ENCODE results near the gene NTM.

The NTM gene

GRCh38 chr11:131808470-131808869 is 438.1 kb downstream of the NTM start:
- no peak for DNase-seq

GRCh38 chr11:131809203-131809918 is 438.9 kb downstream of the NTM start:
- DNase-seq = no peak

- no peak for DNase-seq
Observed at GRCh38 chr11:131810541-131810940, 440.1 kb downstream of the NTM start.

- peak; percentile 80 for DNase-seq
Observed at GRCh38 chr11:131811383-131811782, 441.0 kb downstream of the NTM start.

GRCh38 chr11:131814108-131814507 is 443.7 kb downstream of the NTM start:
- no peak for DNase-seq

GRCh38 chr11:131815590-131815989 is 445.2 kb downstream of the NTM start:
- DNase-seq = no peak

- no peak for DNase-seq
Observed at GRCh38 chr11:131816051-131816450, 445.6 kb downstream of the NTM start.

- DNase-seq = no peak
Observed at GRCh38 chr11:131817687-131818188, 447.3 kb downstream of the NTM start.

- DNase-seq = no peak
Observed at GRCh38 chr11:131819865-131820264, 449.4 kb downstream of the NTM start.

GRCh38 chr11:131822506-131822905 is 452.1 kb downstream of the NTM start:
- DNase-seq = no peak

GRCh38 chr11:131823772-131824171 is 453.4 kb downstream of the NTM start:
- DNase-seq = no peak

- no peak for DNase-seq
Observed at GRCh38 chr11:131824771-131825170, 454.4 kb downstream of the NTM start.

- no peak for DNase-seq
Observed at GRCh38 chr11:131827430-131827829, 457.0 kb downstream of the NTM start.

- DNase-seq = no peak
Observed at GRCh38 chr11:131829725-131830124, 459.3 kb downstream of the NTM start.

GRCh38 chr11:131832079-131832478 is 461.7 kb downstream of the NTM start:
- no peak for DNase-seq

GRCh38 chr11:131833366-131833765 is 463.0 kb downstream of the NTM start:
- DNase-seq = no peak

GRCh38 chr11:131837562-131837961 is 467.1 kb downstream of the NTM start:
- no peak for DNase-seq

- no peak for DNase-seq
Observed at GRCh38 chr11:131838016-131838415, 467.6 kb downstream of the NTM start.

- no peak for DNase-seq
Observed at GRCh38 chr11:131839326-131839725, 468.9 kb downstream of the NTM start.

GRCh38 chr11:131840545-131840944 is 470.1 kb downstream of the NTM start:
- DNase-seq = no peak

GRCh38 chr11:131841028-131841427 is 470.6 kb downstream of the NTM start:
- DNase-seq = no peak

- no peak for DNase-seq
Observed at GRCh38 chr11:131841925-131842635, 471.7 kb downstream of the NTM start.

GRCh38 chr11:131845255-131845654 is 474.8 kb downstream of the NTM start:
- DNase-seq = no peak

GRCh38 chr11:131849485-131849884 is 479.1 kb downstream of the NTM start:
- no peak for DNase-seq
